Mesenchymal stem cell (in vitro differentiated cells and primary cell): ENCODE results near the gene JAGN1.
"Not testable (repeated sequence)": the region's sequence is repeated elsewhere in the genome, so short reads cannot be mapped to it uniquely, and the experiment has no call there.

Experiments used
- DNase-seq: peaks from one replicate; pipeline ENCODE4 v3.0.0-alpha.2; 2013
- H2AFZ ChIP-seq: one replicate; pipeline ENCODE4 v1.6.1; 2013; ENCODE audit warnings: low read depth, mild to moderate bottlenecking, control low read depth, inconsistent platforms, low read length, moderate library complexity
- H2AK5ac ChIP-seq: 2 replicates; pipeline ENCODE4 v1.6.1; 2013; ENCODE audit warnings: low read length, moderate library complexity, mild to moderate bottlenecking, inconsistent platforms; ENCODE audit not compliant: severe bottlenecking
- H2BK120ac ChIP-seq: one replicate; pipeline ENCODE4 v1.6.1; 2013; ENCODE audit warnings: low read depth, mild to moderate bottlenecking, inconsistent platforms, low read length, moderate library complexity
- H2BK12ac ChIP-seq, 2 experiments: one replicate each; pipeline ENCODE4 v1.6.1; 2013; ENCODE audit warnings: inconsistent platforms in 2 of 2, low read length in 2 of 2, mild to moderate bottlenecking in 2 of 2, moderate library complexity in 2 of 2, control low read depth in 1 of 2
- H2BK15ac ChIP-seq: one replicate; pipeline ENCODE4 v1.6.1; 2013; ENCODE audit warnings: mild to moderate bottlenecking, low read depth, inconsistent platforms; ENCODE audit not compliant: poor library complexity, severe bottlenecking
- H2BK5ac ChIP-seq: 2 replicates; pipeline ENCODE4 v1.6.1; 2013; ENCODE audit warnings: low read depth, mild to moderate bottlenecking, low read length, control low read depth, inconsistent platforms; ENCODE audit not compliant: poor library complexity, severe bottlenecking
- H3K14ac ChIP-seq, 2 experiments: one replicate each; pipeline ENCODE4 v1.6.1; 2013; ENCODE audit warnings: inconsistent platforms in 2 of 2, low read length in 2 of 2, control low read depth in 1 of 2, mild to moderate bottlenecking in 1 of 2, moderate library complexity in 1 of 2
- H3K18ac ChIP-seq, 2 experiments: one replicate each; pipeline ENCODE4 v1.6.1; 2013; ENCODE audit warnings: inconsistent platforms in 2 of 2, low read length in 2 of 2, control low read depth in 1 of 2, low read depth in 1 of 2, mild to moderate bottlenecking in 1 of 2
- H3K23ac ChIP-seq, 2 experiments: one replicate each; pipeline ENCODE4 v1.6.1; 2013; ENCODE audit warnings: inconsistent platforms in 2 of 2, low read length in 2 of 2, mild to moderate bottlenecking in 2 of 2, moderate library complexity in 2 of 2, control low read depth in 1 of 2
- H3K27ac ChIP-seq: 2 replicates; pipeline ENCODE4 v1.5.1; 2013; ENCODE audit warnings: mild to moderate bottlenecking, moderate library complexity, low read length, control low read depth, inconsistent platforms; ENCODE audit not compliant: poor library complexity, severe bottlenecking
- H3K27me3 ChIP-seq, 2 experiments: 2 replicates each; pipeline versions ENCODE4 v1.6.1 to v1.7.0; 2013; ENCODE audit warnings: low read length in 2 of 2, mild to moderate bottlenecking in 2 of 2, moderate library complexity in 2 of 2, control low read depth in 1 of 2, inconsistent platforms in 1 of 2; ENCODE audit not compliant: control insufficient read depth in 1 of 2, insufficient read depth in 1 of 2
- H3K36me3 ChIP-seq, 2 experiments: 2 replicates each; pipeline versions ENCODE4 v1.6.1 to v1.7.0; 2013; ENCODE audit warnings: low read length in 2 of 2, control low read depth in 1 of 2, inconsistent platforms in 1 of 2, low read depth in 1 of 2, mild to moderate bottlenecking in 1 of 2; ENCODE audit not compliant: insufficient read depth in 2 of 2, control insufficient read depth in 1 of 2
- H3K4ac ChIP-seq, 2 experiments: one replicate each; pipeline ENCODE4 v1.6.1; 2013; ENCODE audit warnings: inconsistent platforms in 2 of 2, low read length in 2 of 2, mild to moderate bottlenecking in 2 of 2, moderate library complexity in 2 of 2, control low read depth in 1 of 2, low read depth in 1 of 2
- H3K4me1 ChIP-seq: 2 replicates; pipeline ENCODE4 v1.6.1; 2013; ENCODE audit warnings: low read depth, low read length, control low read depth; ENCODE audit not compliant: control insufficient read depth, insufficient read depth
- H3K4me2 ChIP-seq: 2 replicates; pipeline ENCODE4 v1.6.1; 2013; ENCODE audit warnings: low read length, mild to moderate bottlenecking, inconsistent platforms; ENCODE audit not compliant: poor library complexity, severe bottlenecking
- H3K4me3 ChIP-seq, 2 experiments: 2 replicates each; pipeline versions ENCODE4 v1.5.1 to v1.7.0; 2013; ENCODE audit warnings: low read length in 2 of 2, mild to moderate bottlenecking in 2 of 2, control low read depth in 1 of 2, low read depth in 1 of 2; ENCODE audit not compliant: insufficient read depth in 1 of 2
- H3K79me1 ChIP-seq: replicated peaks from 2 replicates; pipeline ENCODE4 v1.6.1; 2013; ENCODE audit warnings: mild to moderate bottlenecking, control low read depth, low read length, inconsistent platforms; ENCODE audit not compliant: poor library complexity, severe bottlenecking
- H3K9ac ChIP-seq: 2 replicates; pipeline ENCODE4 v1.7.0; 2013; ENCODE audit warnings: mild to moderate bottlenecking, low read length, moderate library complexity
- H3K9me3 ChIP-seq: 2 replicates; pipeline ENCODE4 v1.7.0; 2013; ENCODE audit warnings: mild to moderate bottlenecking, low read length; ENCODE audit not compliant: control insufficient read depth
- H4K8ac ChIP-seq: one replicate; pipeline ENCODE4 v1.6.1; 2013; ENCODE audit warnings: inconsistent platforms, mild to moderate bottlenecking, low read length, moderate library complexity
- H4K91ac ChIP-seq: one replicate; pipeline ENCODE4 v1.6.1; 2013; ENCODE audit warnings: mild to moderate bottlenecking, low read length, inconsistent platforms
- WGBS: methylation state at CpG from one replicate; pipeline ENCODE4 v1.1.7; 2013; ENCODE audit warnings: mixed read lengths; 5-methylcytosine and 5-hydroxymethylcytosine counted together

The JAGN1 gene

GRCh38 chr3:9851383-9851782 lies 39.0 kb upstream of the JAGN1 start:
- not testable (repeated sequence) for H3K14ac ChIP-seq, H2BK5ac ChIP-seq, H3K23ac ChIP-seq, H2AK5ac ChIP-seq, H2BK15ac ChIP-seq, H3K27me3 ChIP-seq, H3K4me1 ChIP-seq, H3K4ac ChIP-seq, H3K36me3 ChIP-seq, H3K9me3 ChIP-seq, H3K4me3 ChIP-seq, H4K8ac ChIP-seq, H4K91ac ChIP-seq, H2BK12ac ChIP-seq, H3K18ac ChIP-seq, H2AFZ ChIP-seq, H3K79me1 ChIP-seq, H3K4me2 ChIP-seq, H3K27ac ChIP-seq, DNase-seq, H3K9ac ChIP-seq, H2BK120ac ChIP-seq
- WGBS: 97% methylated on average over 6 of the region's 6 CpGs

DNA sequence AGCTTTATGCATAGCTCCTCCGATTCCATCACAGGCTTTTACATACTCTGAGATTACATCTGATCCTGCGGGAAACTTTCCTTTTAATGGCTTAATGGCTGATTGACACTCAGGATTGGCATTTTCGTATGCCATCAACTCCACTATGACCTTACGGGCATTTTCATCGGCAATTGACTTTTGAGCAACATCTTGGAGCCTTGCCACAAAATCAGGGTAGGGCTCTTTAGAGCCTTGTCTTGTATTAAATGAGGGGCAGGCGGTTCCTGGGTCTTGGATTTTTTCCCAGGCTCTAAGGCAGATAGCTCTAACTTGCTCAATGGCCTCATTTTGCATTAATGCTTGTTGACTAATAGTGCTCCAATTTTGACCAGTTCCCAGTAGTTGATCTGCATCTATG lies 38.5 kb upstream of the JAGN1 start:
- not testable (repeated sequence) for H4K91ac ChIP-seq, H3K79me1 ChIP-seq, H3K27ac ChIP-seq, H3K4me2 ChIP-seq, H3K4me1 ChIP-seq, H3K36me3 ChIP-seq, H2AK5ac ChIP-seq, H3K18ac ChIP-seq, H2BK5ac ChIP-seq, H3K9me3 ChIP-seq, H2BK15ac ChIP-seq, H3K9ac ChIP-seq, H2BK120ac ChIP-seq, H3K14ac ChIP-seq, H4K8ac ChIP-seq, H2BK12ac ChIP-seq, H3K4me3 ChIP-seq, H3K27me3 ChIP-seq, H3K4ac ChIP-seq, H2AFZ ChIP-seq, DNase-seq, H3K23ac ChIP-seq
- 90% methylated on average over 6 of the region's 6 CpGs for WGBS

GRCh38 chr3:9852528-9852927 lies 37.9 kb upstream of the JAGN1 start:
- Histone ChIP-seq H4K8ac (no peak overlapping the region), H3K14ac (no peak overlapping the region), H3K4me3 (no peak overlapping the region), H3K18ac (no peak overlapping the region), H3K4ac (no peak overlapping the region), H2BK15ac (no peak overlapping the region), H4K91ac (no peak overlapping the region), H3K9me3 (no peaks in the 10 kb centered on the region), H3K79me1 (no peaks in the 10 kb centered on the region), H3K23ac (no peak overlapping the region), H3K36me3 (no peaks in the 10 kb centered on the region), H3K27me3 (no peaks in the 10 kb centered on the region), H3K9ac (no peak overlapping the region), H3K4me2 (no peak overlapping the region), H3K4me1 (no peaks in the 10 kb centered on the region), H2AFZ (no peak overlapping the region), H3K27ac (no peak overlapping the region), H2BK12ac (no peak overlapping the region), H2BK5ac (no peak overlapping the region), H2BK120ac (no peak overlapping the region), H2AK5ac (no peak overlapping the region)
- WGBS: 90% methylated on average over 5 of the region's 6 CpGs
- no peak for DNase-seq

DNA sequence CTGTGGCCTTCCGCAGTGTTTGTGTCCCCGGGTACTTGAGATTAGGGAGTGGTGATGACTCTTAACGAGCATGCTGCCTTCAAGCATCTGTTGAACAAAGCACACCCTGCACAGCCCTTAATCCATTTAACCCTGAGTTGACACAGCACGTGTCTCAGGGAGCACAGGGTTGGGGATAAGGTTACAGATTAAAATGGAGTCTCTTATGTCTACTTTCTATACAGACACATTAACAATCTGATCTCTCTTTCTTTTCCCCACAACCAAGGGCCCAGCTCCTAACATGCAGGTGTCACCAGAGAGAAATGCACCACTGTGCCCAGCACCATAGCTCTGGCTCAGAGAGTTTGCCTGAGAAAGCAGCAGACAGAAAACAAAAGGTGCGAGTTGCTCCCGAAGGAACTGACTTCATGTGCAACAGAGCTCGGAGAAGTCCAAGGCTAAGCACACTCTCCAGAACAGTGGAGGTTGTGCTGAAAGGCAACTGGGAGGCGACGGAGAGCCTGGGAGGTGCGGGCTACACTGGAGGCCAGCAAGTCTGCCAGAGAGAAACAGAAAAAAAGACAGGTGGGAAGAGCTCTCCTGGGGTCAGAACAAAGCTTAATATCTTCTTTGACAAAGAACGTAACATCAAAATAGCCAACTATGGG lies 36.0 kb upstream of the JAGN1 start:
- not testable (repeated sequence) for H2BK15ac ChIP-seq, H3K4ac ChIP-seq, H3K18ac ChIP-seq, H3K23ac ChIP-seq, H3K4me1 ChIP-seq, H3K27ac ChIP-seq, H3K4me3 ChIP-seq, H3K9ac ChIP-seq, H2BK12ac ChIP-seq, H3K14ac ChIP-seq, H2AK5ac ChIP-seq, H3K9me3 ChIP-seq, H3K36me3 ChIP-seq, H4K8ac ChIP-seq, H3K4me2 ChIP-seq, H2BK5ac ChIP-seq, H3K79me1 ChIP-seq, DNase-seq, H2AFZ ChIP-seq, H3K27me3 ChIP-seq, H2BK120ac ChIP-seq
- WGBS: 77% methylated on average over 10 of the region's 11 CpGs
- H4K91ac ChIP-seq: peak overlapping the region; percentile 2
